WERI-Rb-1 (cell line): ENCODE measurements around the gene YARS1.

Source experiments
- DNase-seq: peaks from one replicate; pipeline ENCODE4 v3.0.0-alpha.2; 2020
- H3K27ac ChIP-seq: fragments of 250-450 bp; sonication (Bioruptor Pico); 2 replicates; pipeline ENCODE4 v1.5.1; 2020; ENCODE audit warnings: mild to moderate bottlenecking, moderate library complexity
- H3K27me3 ChIP-seq: fragments of 250-450 bp; sonication (Bioruptor Pico); 2 replicates; pipeline ENCODE4 v1.5.1; 2021; ENCODE audit warnings: mild to moderate bottlenecking, low read depth, moderate library complexity; ENCODE audit not compliant: insufficient read depth, severe bottlenecking
- H3K36me3 ChIP-seq: fragments of 250-450 bp; sonication (Bioruptor Pico); 2 replicates; pipeline ENCODE4 v1.5.1; 2020; ENCODE audit warnings: mild to moderate bottlenecking, moderate library complexity
- H3K4me3 ChIP-seq: 2 replicates; pipeline ENCODE4 v1.5.1; 2011; ENCODE audit warnings: low read depth, mild to moderate bottlenecking, control low read depth, low read length
- H3K9me3 ChIP-seq: fragments of 250-450 bp; sonication (Bioruptor Pico); 2 replicates; pipeline ENCODE4 v1.5.1; 2021; ENCODE audit warnings: mild to moderate bottlenecking, moderate library complexity; ENCODE audit not compliant: severe bottlenecking
- TF ChIP-seq, protein P1 (sequence below): IDR thresholded peaks from 2 replicates; pipeline ENCODE4 v1.5.1; 2011; ENCODE audit warnings: low read depth, mild to moderate bottlenecking, control low read depth, inconsistent platforms, low read length

Gene YARS1

DNA sequence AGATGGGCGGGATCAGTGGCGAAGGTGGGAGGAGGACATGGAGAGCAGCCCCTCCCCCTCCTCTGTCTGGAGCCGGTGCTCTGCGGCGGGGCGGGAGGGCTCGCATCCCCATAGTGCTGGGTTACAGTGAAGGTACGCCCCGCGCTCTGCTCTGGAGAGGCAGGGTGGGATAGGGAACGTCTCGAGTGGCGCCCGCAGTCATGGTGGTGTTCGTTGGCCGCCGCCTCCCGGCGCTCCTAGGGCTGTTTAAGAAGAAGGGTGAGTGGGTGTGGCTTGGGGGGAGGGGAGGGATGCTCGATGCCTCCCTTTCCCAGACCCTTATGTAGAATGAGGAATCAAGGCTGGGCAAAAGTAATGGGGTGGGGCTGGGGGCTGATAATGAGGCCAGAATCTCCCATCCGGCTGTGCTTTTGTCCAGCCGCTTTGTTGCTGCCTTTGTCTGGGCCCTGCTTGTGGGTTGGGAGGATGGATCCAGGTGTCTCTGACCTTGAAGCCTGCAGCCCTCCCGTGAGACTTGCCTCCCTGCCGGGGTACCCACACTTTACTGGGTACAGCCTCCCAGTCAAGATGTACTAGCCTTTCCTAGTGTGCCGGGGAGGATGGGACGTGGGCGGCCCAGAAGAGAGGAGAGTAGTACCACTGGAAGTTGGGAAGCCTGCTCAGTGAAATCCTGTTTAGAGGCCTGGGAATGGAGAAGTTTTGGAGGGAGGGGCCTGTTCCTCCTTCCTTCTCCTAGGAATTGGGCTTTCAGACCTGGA lies 51.4 kb downstream of the YARS1 start:
- no peak overlapping the region for H3K27ac ChIP-seq
- no peak overlapping the region for H3K4me3 ChIP-seq
- no peaks in the 10 kb centered on the region for H3K9me3 ChIP-seq
- TF ChIP-seq, protein P1, sequence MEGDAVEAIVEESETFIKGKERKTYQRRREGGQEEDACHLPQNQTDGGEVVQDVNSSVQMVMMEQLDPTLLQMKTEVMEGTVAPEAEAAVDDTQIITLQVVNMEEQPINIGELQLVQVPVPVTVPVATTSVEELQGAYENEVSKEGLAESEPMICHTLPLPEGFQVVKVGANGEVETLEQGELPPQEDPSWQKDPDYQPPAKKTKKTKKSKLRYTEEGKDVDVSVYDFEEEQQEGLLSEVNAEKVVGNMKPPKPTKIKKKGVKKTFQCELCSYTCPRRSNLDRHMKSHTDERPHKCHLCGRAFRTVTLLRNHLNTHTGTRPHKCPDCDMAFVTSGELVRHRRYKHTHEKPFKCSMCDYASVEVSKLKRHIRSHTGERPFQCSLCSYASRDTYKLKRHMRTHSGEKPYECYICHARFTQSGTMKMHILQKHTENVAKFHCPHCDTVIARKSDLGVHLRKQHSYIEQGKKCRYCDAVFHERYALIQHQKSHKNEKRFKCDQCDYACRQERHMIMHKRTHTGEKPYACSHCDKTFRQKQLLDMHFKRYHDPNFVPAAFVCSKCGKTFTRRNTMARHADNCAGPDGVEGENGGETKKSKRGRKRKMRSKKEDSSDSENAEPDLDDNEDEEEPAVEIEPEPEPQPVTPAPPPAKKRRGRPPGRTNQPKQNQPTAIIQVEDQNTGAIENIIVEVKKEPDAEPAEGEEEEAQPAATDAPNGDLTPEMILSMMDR: no peak
- peaks cover 9% of the 10 kb centered on the region for H3K36me3 ChIP-seq
- DNase-seq: no peak
- H3K27me3 ChIP-seq: no peaks in the 10 kb centered on the region

DNA sequence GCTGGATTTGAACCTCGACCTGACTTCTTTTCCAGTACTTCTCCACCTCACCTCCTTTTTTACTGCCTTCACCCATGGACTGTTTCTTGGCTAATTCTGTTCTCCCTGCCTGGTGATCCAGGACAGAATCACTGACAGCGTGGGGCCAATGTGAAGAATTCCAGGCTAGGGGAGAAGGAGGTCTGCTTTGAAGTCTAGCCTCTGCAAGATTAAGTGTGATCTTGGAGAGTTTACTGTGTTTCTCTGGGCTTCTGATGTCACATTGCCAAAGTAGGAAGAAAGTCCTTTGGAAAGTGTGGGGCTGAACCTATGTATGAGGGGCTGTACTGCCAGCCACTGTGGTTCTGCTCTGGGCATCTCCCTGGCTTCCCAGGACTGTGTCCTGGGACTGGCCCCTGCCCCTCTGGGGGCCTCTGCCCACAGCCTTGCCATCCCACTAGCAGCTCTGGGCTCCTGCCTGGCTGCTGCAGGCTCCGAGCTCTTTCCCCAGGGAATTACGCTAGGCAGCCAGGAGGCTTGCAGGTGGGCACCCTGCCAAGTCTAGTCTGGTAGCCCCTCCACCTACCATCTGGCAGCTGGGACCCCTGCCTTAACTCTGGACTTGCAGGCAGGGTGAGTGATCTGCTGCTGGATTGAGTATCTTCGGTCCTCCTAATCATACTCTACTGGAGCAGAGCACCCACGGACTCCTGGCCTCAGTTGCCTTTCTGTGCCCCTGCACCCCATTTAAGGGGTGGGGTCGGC lies 52.2 kb downstream of the YARS1 start:
- Histone ChIP-seq H3K9me3 (no peaks in the 10 kb centered on the region), H3K4me3 (no peak overlapping the region), H3K36me3 (peaks cover 4% of the 10 kb centered on the region), H3K27me3 (no peaks in the 10 kb centered on the region), H3K27ac (no peak overlapping the region)
- DNase-seq: no peak
- TF ChIP-seq, protein P1: no peak

DNA sequence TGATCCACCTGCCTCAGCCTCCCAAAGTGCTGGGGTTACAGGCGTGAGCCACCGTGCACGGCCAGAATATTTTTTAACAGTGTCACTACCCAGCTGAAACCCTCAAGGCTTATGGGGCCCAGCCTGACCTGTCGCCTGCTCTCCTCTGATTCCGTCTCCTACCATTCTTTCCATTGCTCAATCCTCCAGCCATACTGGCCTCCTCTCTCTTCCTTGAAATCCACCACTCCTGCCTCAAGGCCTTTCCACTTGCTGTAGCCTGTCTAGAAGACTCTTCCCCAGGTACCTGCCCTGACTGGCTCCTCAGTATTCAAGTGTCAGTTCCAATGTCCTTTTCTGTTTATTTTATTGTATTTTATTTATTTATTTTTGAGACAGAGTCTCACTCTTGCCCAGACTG lies 53.9 kb downstream of the YARS1 start:
- H3K27ac ChIP-seq: no peak overlapping the region
- no peak for DNase-seq
- TF ChIP-seq, protein P1: no peak
- no peaks in the 10 kb centered on the region for H3K27me3 ChIP-seq
- H3K4me3 ChIP-seq: no peak overlapping the region
- H3K9me3 ChIP-seq: no peaks in the 10 kb centered on the region
- H3K36me3 ChIP-seq: no peaks in the 10 kb centered on the region; the same call in 1 of the 2 replicates

DNA sequence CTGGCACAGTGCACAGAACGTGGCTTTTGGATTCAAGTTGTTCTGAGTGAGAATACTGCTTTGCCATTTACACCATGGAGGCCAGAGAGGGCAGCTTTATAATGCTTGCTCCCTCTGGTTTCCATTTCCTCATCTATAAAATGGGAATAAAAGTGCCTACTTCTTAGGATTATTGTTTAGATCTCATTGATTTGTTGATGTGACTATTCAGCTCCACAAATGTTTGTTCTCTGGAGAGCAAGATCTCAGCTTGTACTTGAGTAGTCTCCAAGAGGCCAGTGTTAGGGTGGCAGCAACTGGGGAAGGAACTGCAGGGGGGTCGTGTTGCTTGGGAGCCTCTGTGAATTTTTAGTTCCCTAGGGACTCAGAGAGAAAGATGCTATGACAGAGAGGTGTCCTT lies 55.2 kb downstream of the YARS1 start:
- no peaks in the 10 kb centered on the region; the same call in 1 of the 2 replicates for H3K36me3 ChIP-seq
- no peaks in the 10 kb centered on the region for H3K9me3 ChIP-seq
- no peak overlapping the region for H3K27ac ChIP-seq
- H3K4me3 ChIP-seq: no peak overlapping the region
- no peak for DNase-seq
- TF ChIP-seq, protein P1: no peak
- no peaks in the 10 kb centered on the region for H3K27me3 ChIP-seq

DNA sequence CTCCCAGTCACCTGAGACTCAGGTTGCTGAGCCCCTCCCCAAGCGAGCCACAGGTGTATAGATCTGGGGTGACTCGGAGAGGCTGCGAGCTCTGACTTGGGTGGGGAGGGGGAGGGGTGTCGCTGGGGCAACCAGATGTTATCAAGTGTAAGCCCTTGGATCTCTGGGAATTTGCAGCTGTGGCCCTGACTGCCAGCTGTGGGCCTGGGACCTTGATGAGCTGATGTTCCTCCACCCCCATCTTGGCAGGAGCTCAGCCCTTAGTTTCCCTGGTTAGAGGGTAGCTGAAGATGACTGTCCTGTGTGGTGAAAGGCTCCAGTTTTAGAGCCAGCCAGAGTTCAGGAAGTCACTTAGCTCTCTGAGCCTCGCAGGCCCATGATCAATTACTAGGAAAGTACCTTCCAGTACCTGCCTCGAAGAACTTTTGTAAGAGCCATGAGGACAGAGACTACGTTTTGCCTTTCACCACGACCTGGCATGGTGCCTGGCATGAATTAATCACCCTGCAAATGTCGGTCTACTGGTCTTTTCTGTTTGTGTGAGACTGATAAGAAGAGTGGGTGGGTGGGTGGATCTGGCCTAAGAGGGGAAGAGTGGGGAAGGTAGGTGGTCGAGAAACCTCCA lies 55.8 kb downstream of the YARS1 start:
- TF ChIP-seq, protein P1: no peak
- DNase-seq: no peak
- no peak overlapping the region for H3K4me3 ChIP-seq
- no peaks in the 10 kb centered on the region; the same call in 1 of the 2 replicates for H3K36me3 ChIP-seq
- no peak overlapping the region for H3K27ac ChIP-seq
- no peaks in the 10 kb centered on the region for H3K9me3 ChIP-seq
- H3K27me3 ChIP-seq: no peaks in the 10 kb centered on the region
